Astrocyte (in vitro differentiated cells and primary cell): ENCODE data around the gene TOM1L1. TPM values are rescaled to one million over a fixed set of nuclear protein-coding genes. Genes with fewer than 3 reads are reported as not detected.

ENCODE experiments used
- DNase-seq: peaks from one replicate; pipeline ENCODE4 v3.0.0-alpha.2; 2010; ENCODE audit warnings: low read depth
- FAIRE-seq: peaks from 2 replicates; lab custom pipeline; 2011; peaks lifted over from hg19 to GRCh38; lab: Jason Lieb, UNC
- H2AFZ ChIP-seq: 2 replicates; pipeline ENCODE4 v1.6.0; 2012; ENCODE audit warnings: low read depth, low read length, inconsistent platforms
- H3K27ac ChIP-seq: 2 replicates; pipeline ENCODE4 v1.5.1; 2011; ENCODE audit warnings: low read depth, low read length, inconsistent platforms
- H3K27me3 ChIP-seq: 2 replicates; pipeline ENCODE4 v1.6.0; 2011; ENCODE audit warnings: low read length, inconsistent platforms; ENCODE audit not compliant: insufficient read depth
- H3K36me3 ChIP-seq: 2 replicates; pipeline ENCODE4 v1.5.1; 2011; ENCODE audit warnings: low read length, inconsistent platforms; ENCODE audit not compliant: insufficient read depth
- H3K4me1 ChIP-seq: 2 replicates; pipeline ENCODE4 v1.5.1; 2011; ENCODE audit warnings: low read length, inconsistent platforms; ENCODE audit not compliant: insufficient read depth
- H3K4me2 ChIP-seq: 2 replicates; pipeline ENCODE4 v1.6.0; 2012; ENCODE audit warnings: low read length, inconsistent platforms
- H3K4me3 ChIP-seq: 2 replicates; pipeline ENCODE4 v1.5.1; 2011; ENCODE audit warnings: low read depth, mild to moderate bottlenecking, low read length, inconsistent platforms; ENCODE audit not compliant: insufficient read depth
- H3K79me2 ChIP-seq: 2 replicates; pipeline ENCODE4 v1.6.0; 2012; ENCODE audit warnings: mild to moderate bottlenecking, low read length, inconsistent platforms; ENCODE audit not compliant: insufficient read depth
- H3K9ac ChIP-seq: 2 replicates; pipeline ENCODE4 v1.6.0; 2012; ENCODE audit warnings: mild to moderate bottlenecking, low read length, inconsistent platforms
- H3K9me3 ChIP-seq: 2 replicates; pipeline ENCODE4 v1.5.1; 2012; ENCODE audit warnings: low read depth, mild to moderate bottlenecking, low read length, inconsistent platforms; ENCODE audit not compliant: insufficient read depth
- H4K20me1 ChIP-seq: 2 replicates; pipeline ENCODE4 v1.6.0; 2012; ENCODE audit warnings: low read length, inconsistent platforms; ENCODE audit not compliant: insufficient read depth
- H3K27ac Mint-ChIP-seq: one replicate; pipeline ENCODE4 v1.8.0; 2021; ENCODE audit warnings: mild to moderate bottlenecking, mixed read lengths; ENCODE audit not compliant: unreplicated experiment
- H3K27me3 Mint-ChIP-seq: one replicate; pipeline ENCODE4 v1.8.0; 2021; ENCODE audit warnings: low read depth, mixed read lengths; ENCODE audit not compliant: unreplicated experiment
- H3K36me3 Mint-ChIP-seq: one replicate; pipeline ENCODE4 v1.8.0; 2021; ENCODE audit warnings: low read depth, mixed read lengths; ENCODE audit not compliant: unreplicated experiment
- H3K4me1 Mint-ChIP-seq: one replicate; pipeline ENCODE4 v1.8.0; 2021; ENCODE audit warnings: low read depth, mixed read lengths; ENCODE audit not compliant: unreplicated experiment
- H3K4me3 Mint-ChIP-seq: one replicate; pipeline ENCODE4 v1.8.0; 2021; ENCODE audit warnings: mild to moderate bottlenecking, moderate library complexity, mixed read lengths; ENCODE audit not compliant: unreplicated experiment
- H3K9me3 Mint-ChIP-seq: one replicate; pipeline ENCODE4 v1.8.0; 2021; ENCODE audit warnings: mild to moderate bottlenecking, mixed read lengths; ENCODE audit not compliant: unreplicated experiment
- EZH2 ChIP-seq: IDR thresholded peaks from 2 replicates; pipeline ENCODE4 v1.6.1; 2012; ENCODE audit warnings: mild to moderate bottlenecking, low read length, inconsistent platforms; ENCODE audit not compliant: insufficient read depth
- total RNA-seq: library from RNA; stranded (reverse); gene quantifications from 2 replicates; pipeline ENCODE4 v1.2.1, GENCODE V29; 2021
- TF ChIP-seq, protein P1 (sequence below): IDR thresholded peaks from 2 replicates; pipeline ENCODE4 v1.5.1; 2011; ENCODE audit warnings: low read depth, mild to moderate bottlenecking, inconsistent platforms, low read length, moderate library complexity; ENCODE audit not compliant: insufficient read depth

The TOM1L1 gene
- total RNA-seq, 1 donor from 2014 or later = 27.1 TPM

DNA sequence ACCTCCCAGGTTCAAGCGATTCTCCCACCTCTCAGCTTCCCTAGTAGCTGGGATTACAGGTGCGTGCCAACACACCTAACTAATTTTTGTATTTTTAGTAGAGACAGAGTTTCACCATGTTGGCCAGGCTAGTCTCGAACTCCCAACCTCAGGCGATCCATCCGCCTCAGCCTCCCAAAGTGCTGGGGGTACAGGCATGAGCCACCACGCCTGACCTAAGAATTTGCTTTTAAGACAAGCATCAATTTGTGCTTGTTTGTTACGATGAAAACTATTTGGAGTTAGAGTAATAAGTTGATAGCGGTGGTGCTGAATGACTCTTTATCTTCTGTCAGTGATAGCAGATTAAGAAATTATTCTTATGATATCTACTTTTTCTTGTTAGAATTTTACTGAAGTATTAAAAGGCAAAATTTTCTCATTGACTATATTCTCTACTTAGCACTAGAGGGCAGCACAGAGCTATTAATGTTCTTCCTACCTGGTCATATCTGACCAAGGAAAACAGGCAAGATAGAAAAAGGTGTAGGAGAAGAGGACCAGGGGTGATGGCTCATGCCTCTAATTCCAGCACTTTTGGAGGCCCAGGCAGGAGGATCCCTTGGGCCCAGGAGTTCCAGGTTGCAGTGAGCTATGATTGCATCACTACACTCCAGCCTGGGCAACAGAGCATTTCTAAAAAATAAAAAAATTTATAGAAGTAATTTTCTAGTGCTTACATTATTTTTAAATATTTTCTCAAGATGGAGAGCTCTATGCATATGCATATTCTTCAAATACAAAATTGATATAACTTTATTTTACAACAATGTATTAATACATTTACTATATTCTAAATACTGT, 92.4 kb downstream of the TOM1L1 start:
- Histone ChIP-seq H3K9ac (no peak overlapping the region), H2AFZ (no peak overlapping the region), H3K27ac (no peak overlapping the region), H3K9me3 (no peaks in the 10 kb centered on the region), H3K4me3 (no peak overlapping the region), H3K27me3 (no peaks in the 10 kb centered on the region), H3K4me2 (no peak overlapping the region), H3K36me3 (peaks cover 3% of the 10 kb centered on the region), H4K20me1 (peaks cover 4% of the 10 kb centered on the region), H3K79me2 (no peaks in the 10 kb centered on the region), H3K4me1 (no peaks in the 10 kb centered on the region)
- no peak overlapping the region for H3K4me3 Mint-ChIP-seq
- peaks cover 3% of the 10 kb centered on the region for H3K36me3 Mint-ChIP-seq
- H3K27me3 Mint-ChIP-seq = no peaks in the 10 kb centered on the region
- no peak for TF ChIP-seq EZH2
- TF ChIP-seq, protein P1, sequence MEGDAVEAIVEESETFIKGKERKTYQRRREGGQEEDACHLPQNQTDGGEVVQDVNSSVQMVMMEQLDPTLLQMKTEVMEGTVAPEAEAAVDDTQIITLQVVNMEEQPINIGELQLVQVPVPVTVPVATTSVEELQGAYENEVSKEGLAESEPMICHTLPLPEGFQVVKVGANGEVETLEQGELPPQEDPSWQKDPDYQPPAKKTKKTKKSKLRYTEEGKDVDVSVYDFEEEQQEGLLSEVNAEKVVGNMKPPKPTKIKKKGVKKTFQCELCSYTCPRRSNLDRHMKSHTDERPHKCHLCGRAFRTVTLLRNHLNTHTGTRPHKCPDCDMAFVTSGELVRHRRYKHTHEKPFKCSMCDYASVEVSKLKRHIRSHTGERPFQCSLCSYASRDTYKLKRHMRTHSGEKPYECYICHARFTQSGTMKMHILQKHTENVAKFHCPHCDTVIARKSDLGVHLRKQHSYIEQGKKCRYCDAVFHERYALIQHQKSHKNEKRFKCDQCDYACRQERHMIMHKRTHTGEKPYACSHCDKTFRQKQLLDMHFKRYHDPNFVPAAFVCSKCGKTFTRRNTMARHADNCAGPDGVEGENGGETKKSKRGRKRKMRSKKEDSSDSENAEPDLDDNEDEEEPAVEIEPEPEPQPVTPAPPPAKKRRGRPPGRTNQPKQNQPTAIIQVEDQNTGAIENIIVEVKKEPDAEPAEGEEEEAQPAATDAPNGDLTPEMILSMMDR = peak; percentile 62
- H3K27ac Mint-ChIP-seq = no peak overlapping the region
- no peak for FAIRE-seq
- H3K4me1 Mint-ChIP-seq = no peaks in the 10 kb centered on the region
- DNase-seq = peak; percentile 19
- no peaks in the 10 kb centered on the region for H3K9me3 Mint-ChIP-seq

DNA sequence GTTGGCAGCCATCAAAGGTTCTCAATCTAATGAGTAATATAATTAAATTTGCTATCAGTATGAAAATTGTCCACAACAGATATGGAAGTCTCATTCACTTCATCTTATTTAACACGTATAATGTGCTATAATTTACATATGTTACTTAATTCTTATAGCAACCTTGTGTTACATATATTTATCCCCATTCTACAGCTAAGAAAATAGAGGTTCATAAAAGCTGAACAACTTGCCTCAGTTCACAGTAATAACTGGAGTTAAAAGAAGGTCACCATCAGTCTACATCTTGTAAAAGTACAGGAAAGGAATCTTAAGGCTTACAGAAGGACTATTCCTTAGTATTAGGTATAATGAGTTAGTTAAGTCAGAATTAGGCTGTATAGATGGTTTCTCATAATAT, 95.8 kb downstream of the TOM1L1 start:
- no peaks in the 10 kb centered on the region for H3K9me3 Mint-ChIP-seq
- H3K4me3 Mint-ChIP-seq = no peak overlapping the region
- Histone ChIP-seq H3K27ac (no peak overlapping the region), H3K36me3 (peaks cover 3% of the 10 kb centered on the region), H3K4me1 (no peaks in the 10 kb centered on the region), H3K9ac (no peak overlapping the region), H3K9me3 (no peaks in the 10 kb centered on the region), H2AFZ (no peak overlapping the region), H3K4me3 (no peak overlapping the region), H3K27me3 (no peaks in the 10 kb centered on the region), H3K4me2 (no peak overlapping the region), H3K79me2 (no peaks in the 10 kb centered on the region), H4K20me1 (peaks cover 4% of the 10 kb centered on the region)
- FAIRE-seq (no peak), DNase-seq (no peak)
- TF ChIP-seq EZH2 = no peak
- TF ChIP-seq, protein P1 = no peak
- no peaks in the 10 kb centered on the region for H3K27me3 Mint-ChIP-seq
- H3K27ac Mint-ChIP-seq = no peak overlapping the region
- peaks cover 4% of the 10 kb centered on the region for H3K36me3 Mint-ChIP-seq
- no peaks in the 10 kb centered on the region for H3K4me1 Mint-ChIP-seq

DNA sequence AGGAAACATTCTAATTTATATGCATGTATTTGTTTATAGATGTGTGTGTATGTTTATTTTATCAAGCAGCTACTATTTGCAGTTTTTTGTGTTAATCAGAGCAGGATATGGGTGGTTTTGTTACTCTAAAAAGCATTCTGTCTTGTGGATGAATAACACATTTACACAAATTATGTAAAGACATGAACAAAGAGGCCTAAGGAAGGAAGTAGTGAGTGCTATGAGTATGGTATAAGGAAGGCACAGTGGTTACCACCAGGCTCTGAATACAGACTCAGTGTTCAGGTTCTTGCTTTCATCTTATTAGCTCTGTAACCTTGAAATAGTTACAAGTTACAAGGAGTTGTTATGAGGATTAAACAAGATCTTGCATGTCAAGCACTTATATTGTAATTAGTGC, 101.8 kb downstream of the TOM1L1 start:
- Histone ChIP-seq H3K4me3 (no peak overlapping the region), H2AFZ (no peak overlapping the region), H3K4me2 (no peak overlapping the region), H4K20me1 (no peaks in the 10 kb centered on the region), H3K9ac (no peak overlapping the region), H3K79me2 (no peaks in the 10 kb centered on the region), H3K27me3 (no peaks in the 10 kb centered on the region), H3K4me1 (no peaks in the 10 kb centered on the region), H3K36me3 (no peaks in the 10 kb centered on the region), H3K9me3 (no peaks in the 10 kb centered on the region), H3K27ac (no peak overlapping the region)
- Mint-ChIP-seq H3K4me3 (no peak overlapping the region), H3K4me1 (no peaks in the 10 kb centered on the region), H3K27me3 (no peaks in the 10 kb centered on the region), H3K36me3 (peaks cover 1% of the 10 kb centered on the region), H3K27ac (no peak overlapping the region), H3K9me3 (no peaks in the 10 kb centered on the region)
- TF ChIP-seq, protein P1 = no peak
- TF ChIP-seq EZH2 = no peak
- FAIRE-seq = no peak
- DNase-seq = no peak
